Measurements from ENCODE around the gene TREX2. TPM values are rescaled to one million over a fixed set of nuclear protein-coding genes. Genes with fewer than 3 reads are reported as not detected.

Gene TREX2
- total RNA-seq, 1 donor from 2014 or later, result 1.2 TPM

GRCh38 chrX:153470411-153471363 is 24.8 kb upstream of the TREX2 start, which contains the start of gene HAUS7:
HAUS7 (minus strand) TSS chrX:153470576; CDS start chrX:153470557, 19 bp downstream.
- Histone ChIP-seq H3K4me1 (no peaks in the 10 kb centered on the region), H3K27ac (peak within 1 kb of the TSS; percentile 78), H3K9me3 (no peaks in the 10 kb centered on the region), H3K27me3 (no peaks in the 10 kb centered on the region), H3K4me3 (peak within 1 kb of the TSS; percentile 63), H3K36me3 (no peaks in the 10 kb centered on the region)
- intact Hi-C loops (cut with DNase I), result no loop called here
- ATAC-seq (peak; percentile 96), DNase-seq (peak; percentile 93)
- TF ChIP-seq CTCF (IDR thresholded peaks at IDR 0.05), result peak; percentile 70

GRCh38 chrX:153469811-153470410 is 24.1 kb upstream of the TREX2 start:
- peak overlapping the region; percentile 63 for H3K4me3 ChIP-seq
- no peaks in the 10 kb centered on the region for H3K9me3 ChIP-seq
- H3K27ac ChIP-seq, result peak overlapping the region; percentile 78
- DNase-seq (no peak), ATAC-seq (peak; percentile 37)
- intact Hi-C loops (cut with DNase I), result no loop called here
- H3K27me3 ChIP-seq, result no peaks in the 10 kb centered on the region
- peak; percentile 16 for TF ChIP-seq CTCF (IDR thresholded peaks at IDR 0.05)
- H3K4me1 ChIP-seq, result no peaks in the 10 kb centered on the region
- H3K36me3 ChIP-seq, result no peaks in the 10 kb centered on the region

- intact Hi-C loops (cut with DNase I), result no loop called here
These were observed 22.2 kb upstream of the TREX2 start for GRCh38 chrX:153468008-153468580.

GRCh38 chrX:153465691-153466380 is 20.0 kb upstream of the TREX2 start:
- H3K9me3 ChIP-seq, result no peaks in the 10 kb centered on the region
- no peak overlapping the region for H3K4me3 ChIP-seq
- intact Hi-C loops (cut with DNase I), result no loop called here
- TF ChIP-seq CTCF (IDR thresholded peaks at IDR 0.05), result no peak
- no peak for ATAC-seq
- H3K36me3 ChIP-seq, result no peaks in the 10 kb centered on the region
- H3K27ac ChIP-seq, result no peak overlapping the region
- DNase-seq, result no peak
- no peaks in the 10 kb centered on the region for H3K27me3 ChIP-seq
- H3K4me1 ChIP-seq, result no peaks in the 10 kb centered on the region

More at GRCh38 chrX:153468008-153468580, 22.2 kb upstream of the TREX2 start:
- DNase-seq (no peak), ATAC-seq (no peak)
- H3K4me3 ChIP-seq, result no peak overlapping the region
- no peaks in the 10 kb centered on the region for H3K9me3 ChIP-seq
- H3K27ac ChIP-seq, result no peak overlapping the region
- H3K27me3 ChIP-seq, result no peaks in the 10 kb centered on the region
- no peak for TF ChIP-seq CTCF (IDR thresholded peaks at IDR 0.05)
- H3K36me3 ChIP-seq, result no peaks in the 10 kb centered on the region
- H3K4me1 ChIP-seq, result no peaks in the 10 kb centered on the region

GRCh38 chrX:153464116-153464515 is 18.3 kb upstream of the TREX2 start:
- no peaks in the 10 kb centered on the region for H3K4me1 ChIP-seq
- no peak overlapping the region for H3K27ac ChIP-seq
- no peaks in the 10 kb centered on the region for H3K36me3 ChIP-seq
- H3K4me3 ChIP-seq, result no peak overlapping the region
- intact Hi-C loops (cut with DNase I), result no loop called here
- no peak for DNase-seq
- H3K27me3 ChIP-seq, result no peaks in the 10 kb centered on the region
- no peak for TF ChIP-seq CTCF (IDR thresholded peaks at IDR 0.05)
- ATAC-seq, result no peak
- no peaks in the 10 kb centered on the region for H3K9me3 ChIP-seq

Measured in upper lobe of right lung (tissue), 1 donor.